ENCODE results near the gene SIGLEC1. TPM values are rescaled to one million over a fixed set of nuclear protein-coding genes. Genes with fewer than 3 reads are reported as not detected.

The SIGLEC1 gene
- total RNA-seq, 1 donor from 2014 or later = not detected

- no peak for TF ChIP-seq CTCF (conservative IDR thresholded peaks at IDR 0.05)
- Mint-ChIP-seq H3K27me3 (peaks cover 65% of the 10 kb centered on the region), H3K36me3 (no peaks in the 10 kb centered on the region), H3K9me3 (no peaks in the 10 kb centered on the region), H3K4me3 (no peak overlapping the region), H3K4me1 (ENCODE audit: unreplicated experiment) (peaks cover 3% of the 10 kb centered on the region), H3K27ac (no peak overlapping the region)
- no peak for DNase-seq (ENCODE audit: extremely low spot score, unreplicated experiment)
These were observed 36.8 kb upstream of the SIGLEC1 start for GRCh38 chr20:3749087-3749688.

GRCh38 chr20:3748073-3748472 lies 35.7 kb upstream of the SIGLEC1 start:
- TF ChIP-seq CTCF (conservative IDR thresholded peaks at IDR 0.05) = no peak
- peaks cover under 1% of the 10 kb centered on the region for H3K4me1 Mint-ChIP-seq (ENCODE audit: unreplicated experiment)
- DNase-seq (ENCODE audit: extremely low spot score, unreplicated experiment) = no peak
- no peaks in the 10 kb centered on the region for H3K36me3 Mint-ChIP-seq
- no peak overlapping the region for H3K27ac Mint-ChIP-seq
- no peaks in the 10 kb centered on the region for H3K9me3 Mint-ChIP-seq
- peaks cover 71% of the 10 kb centered on the region for H3K27me3 Mint-ChIP-seq
- no peak overlapping the region for H3K4me3 Mint-ChIP-seq

GRCh38 chr20:3747471-3747870 lies 35.1 kb upstream of the SIGLEC1 start:
- Mint-ChIP-seq H3K4me1 (ENCODE audit: unreplicated experiment) (no peaks in the 10 kb centered on the region), H3K36me3 (no peaks in the 10 kb centered on the region), H3K27me3 (peaks cover 66% of the 10 kb centered on the region), H3K4me3 (no peak overlapping the region), H3K9me3 (no peaks in the 10 kb centered on the region), H3K27ac (no peak overlapping the region)
- no peak for DNase-seq (ENCODE audit: extremely low spot score, unreplicated experiment)
- TF ChIP-seq CTCF (conservative IDR thresholded peaks at IDR 0.05) = no peak

- Mint-ChIP-seq H3K9me3 (no peaks in the 10 kb centered on the region), H3K27ac (no peak overlapping the region), H3K27me3 (peaks cover 57% of the 10 kb centered on the region), H3K36me3 (no peaks in the 10 kb centered on the region), H3K4me3 (no peak overlapping the region), H3K4me1 (ENCODE audit: unreplicated experiment) (no peaks in the 10 kb centered on the region)
- DNase-seq (ENCODE audit: extremely low spot score, unreplicated experiment) = no peak
- no peak for TF ChIP-seq CTCF (conservative IDR thresholded peaks at IDR 0.05)
These were observed 33.3 kb upstream of the SIGLEC1 start for GRCh38 chr20:3745686-3746173.

GRCh38 chr20:3744806-3745685 lies 32.6 kb upstream of the SIGLEC1 start:
- Mint-ChIP-seq H3K9me3 (no peaks in the 10 kb centered on the region), H3K4me3 (peak overlapping the region; percentile 77), H3K4me1 (ENCODE audit: unreplicated experiment) (peaks cover 5% of the 10 kb centered on the region), H3K36me3 (no peaks in the 10 kb centered on the region), H3K27ac (peak overlapping the region; percentile 67), H3K27me3 (peaks cover 51% of the 10 kb centered on the region)
- no peak for TF ChIP-seq CTCF (conservative IDR thresholded peaks at IDR 0.05)
- no peak for DNase-seq (ENCODE audit: extremely low spot score, unreplicated experiment)

Measured in type B pancreatic cell (in vitro differentiated cells).